Cardiac fibroblast (primary cell): Measurements from ENCODE around the gene CNIH3.

Experiments used
- DNase-seq, 2 donors: peaks; one replicate each; pipeline versions ENCODE4 v3.0.0 to v3.0.0-alpha.2; 2010; ENCODE audit warnings: low read depth in 2 of 2
- H3K4me3 ChIP-seq, 2 donors: replicated peaks in 1 of 2; 1 replicate in 1 of 2; 2 replicates in 1 of 2; pipeline ENCODE4 v1.5.1; 2011; ENCODE audit warnings: low read depth in 2 of 2, low read length in 2 of 2, mild to moderate bottlenecking in 2 of 2, moderate library complexity in 1 of 2
- TF ChIP-seq, protein P1 (sequence below): IDR thresholded peaks from one replicate; pipeline ENCODE4 v1.5.1; 2011; ENCODE audit warnings: low read depth, mild to moderate bottlenecking, low read length, inconsistent platforms

The CNIH3 gene

DNA sequence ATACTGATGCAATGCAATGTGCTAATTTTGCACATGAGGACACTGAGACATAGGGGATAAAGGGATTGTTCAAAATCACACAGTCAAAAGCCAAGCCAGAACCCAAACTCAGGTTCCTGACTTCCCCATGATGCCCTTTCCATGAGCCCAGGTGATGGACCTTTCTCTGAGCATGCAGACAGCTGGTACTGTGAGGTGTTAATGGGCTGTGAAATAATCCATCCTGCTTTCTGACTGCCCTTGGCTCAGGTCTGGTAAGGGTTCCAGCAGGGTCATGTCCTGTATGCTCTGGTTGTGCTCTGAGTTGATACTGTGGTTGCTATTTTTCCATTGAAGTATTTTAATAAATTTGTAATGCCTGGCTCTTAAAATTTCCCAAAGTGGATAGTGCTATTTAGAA, 50.0 kb downstream of the CNIH3 start:
- no peak for DNase-seq
- TF ChIP-seq, protein P1, sequence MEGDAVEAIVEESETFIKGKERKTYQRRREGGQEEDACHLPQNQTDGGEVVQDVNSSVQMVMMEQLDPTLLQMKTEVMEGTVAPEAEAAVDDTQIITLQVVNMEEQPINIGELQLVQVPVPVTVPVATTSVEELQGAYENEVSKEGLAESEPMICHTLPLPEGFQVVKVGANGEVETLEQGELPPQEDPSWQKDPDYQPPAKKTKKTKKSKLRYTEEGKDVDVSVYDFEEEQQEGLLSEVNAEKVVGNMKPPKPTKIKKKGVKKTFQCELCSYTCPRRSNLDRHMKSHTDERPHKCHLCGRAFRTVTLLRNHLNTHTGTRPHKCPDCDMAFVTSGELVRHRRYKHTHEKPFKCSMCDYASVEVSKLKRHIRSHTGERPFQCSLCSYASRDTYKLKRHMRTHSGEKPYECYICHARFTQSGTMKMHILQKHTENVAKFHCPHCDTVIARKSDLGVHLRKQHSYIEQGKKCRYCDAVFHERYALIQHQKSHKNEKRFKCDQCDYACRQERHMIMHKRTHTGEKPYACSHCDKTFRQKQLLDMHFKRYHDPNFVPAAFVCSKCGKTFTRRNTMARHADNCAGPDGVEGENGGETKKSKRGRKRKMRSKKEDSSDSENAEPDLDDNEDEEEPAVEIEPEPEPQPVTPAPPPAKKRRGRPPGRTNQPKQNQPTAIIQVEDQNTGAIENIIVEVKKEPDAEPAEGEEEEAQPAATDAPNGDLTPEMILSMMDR = no peak
- no peak overlapping the region for H3K4me3 ChIP-seq

DNA sequence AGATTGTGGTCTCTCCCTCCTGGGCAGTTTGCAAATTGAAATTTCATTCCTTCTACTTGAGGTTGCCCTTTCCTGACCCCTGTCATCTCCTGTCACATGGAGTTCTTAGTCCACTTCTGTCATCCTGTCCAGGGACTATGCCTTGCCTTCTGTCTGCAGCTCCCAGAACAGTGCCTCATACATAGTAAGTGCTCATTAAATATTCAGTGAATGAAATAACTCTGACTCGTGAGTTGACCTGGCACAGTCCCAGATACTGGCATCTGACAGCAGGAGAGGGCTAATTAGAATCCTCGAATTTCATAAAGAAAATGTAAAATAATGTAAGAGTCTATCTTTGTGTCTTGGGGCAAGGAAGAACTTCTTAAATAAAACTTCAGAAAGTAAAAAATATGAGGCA, 50.8 kb downstream of the CNIH3 start:
- TF ChIP-seq, protein P1 = no peak
- no peak overlapping the region for H3K4me3 ChIP-seq
- no peak for DNase-seq

DNA sequence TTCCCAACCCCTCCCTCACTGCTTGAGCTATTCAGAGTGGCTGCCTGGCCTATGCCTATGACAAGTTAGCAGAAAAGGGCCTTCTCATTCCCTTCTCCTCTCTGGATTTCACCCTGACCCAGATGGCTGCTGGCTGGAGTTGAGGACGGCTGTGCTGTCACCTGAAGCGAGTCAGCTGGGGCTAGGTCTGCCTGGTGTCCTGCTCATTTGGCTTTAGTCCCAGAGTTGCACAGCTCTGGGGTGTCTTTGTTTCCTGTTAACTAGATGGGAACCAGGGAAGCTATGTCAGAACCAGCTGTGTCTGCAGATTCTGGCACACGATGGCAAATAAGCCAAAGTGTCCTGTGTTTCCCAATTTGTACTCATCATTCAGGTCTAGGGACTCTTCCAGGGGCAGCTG, 52.9 kb downstream of the CNIH3 start:
- TF ChIP-seq, protein P1 = no peak
- DNase-seq = peak in 1 of 2 donors; percentile 18
- no peak overlapping the region for H3K4me3 ChIP-seq

DNA sequence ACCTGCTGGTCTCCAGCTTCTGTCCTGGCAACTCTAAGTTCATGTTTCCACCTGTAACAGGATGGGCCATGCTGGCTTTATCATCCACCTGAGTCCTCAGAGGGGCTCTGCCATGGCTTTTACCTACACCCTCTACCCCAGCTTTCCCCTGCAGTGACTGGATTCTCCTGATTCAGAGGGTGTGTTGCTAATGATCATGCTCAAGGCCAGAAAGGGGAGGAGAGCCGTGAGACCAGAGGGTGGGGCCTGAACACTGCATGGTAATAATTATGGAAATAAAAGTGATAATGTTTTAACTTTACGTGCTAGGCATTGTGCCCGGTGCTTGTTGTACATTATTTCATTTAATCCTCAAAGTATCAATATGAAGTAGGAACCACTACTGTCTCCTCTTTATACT, 53.3 kb downstream of the CNIH3 start:
- no peak overlapping the region for H3K4me3 ChIP-seq
- TF ChIP-seq, protein P1 = no peak
- DNase-seq = no peak

DNA sequence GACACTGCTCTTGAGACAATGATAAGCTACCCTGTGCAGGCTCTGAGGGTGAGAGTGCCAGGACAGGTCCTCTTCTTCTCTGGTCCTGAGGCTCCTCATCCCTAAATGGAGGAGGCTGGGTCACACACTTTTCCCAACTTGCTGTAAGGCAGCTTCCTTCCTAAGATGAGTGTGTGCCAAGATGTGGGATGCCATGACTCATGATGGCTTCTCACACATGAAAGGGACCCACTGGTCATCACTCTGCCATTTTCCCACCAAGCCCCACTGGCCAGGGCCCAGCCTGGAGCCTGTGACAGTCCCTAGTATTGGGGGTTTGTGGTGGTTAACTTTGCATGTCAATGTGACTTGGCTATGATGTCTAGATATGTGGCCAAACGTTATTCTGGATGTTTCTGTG, 54.4 kb downstream of the CNIH3 start:
- H3K4me3 ChIP-seq = no peak overlapping the region
- TF ChIP-seq, protein P1 = no peak
- DNase-seq = peak in 1 of 2 donors; percentile 27

DNA sequence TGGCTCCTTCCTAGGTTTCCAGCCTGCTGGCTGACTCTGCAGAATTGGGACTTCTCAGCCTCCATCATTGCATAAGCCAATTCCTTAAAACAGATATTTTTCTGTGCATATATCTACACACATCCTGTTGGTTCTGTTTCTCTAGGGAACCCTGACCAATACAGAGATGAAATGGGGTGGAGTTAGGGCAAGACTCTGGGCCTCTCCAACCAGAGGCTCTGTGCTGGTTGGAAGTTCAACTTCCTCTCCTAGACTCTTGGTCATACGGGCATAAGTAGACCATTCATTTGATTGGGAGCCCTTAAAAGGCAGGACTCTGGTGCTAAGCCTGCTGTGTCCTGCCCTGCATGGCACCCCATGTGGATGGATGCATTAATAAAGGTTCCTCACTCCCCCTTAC, 55.0 kb downstream of the CNIH3 start:
- DNase-seq = no peak
- TF ChIP-seq, protein P1 = no peak
- no peak overlapping the region for H3K4me3 ChIP-seq

DNA sequence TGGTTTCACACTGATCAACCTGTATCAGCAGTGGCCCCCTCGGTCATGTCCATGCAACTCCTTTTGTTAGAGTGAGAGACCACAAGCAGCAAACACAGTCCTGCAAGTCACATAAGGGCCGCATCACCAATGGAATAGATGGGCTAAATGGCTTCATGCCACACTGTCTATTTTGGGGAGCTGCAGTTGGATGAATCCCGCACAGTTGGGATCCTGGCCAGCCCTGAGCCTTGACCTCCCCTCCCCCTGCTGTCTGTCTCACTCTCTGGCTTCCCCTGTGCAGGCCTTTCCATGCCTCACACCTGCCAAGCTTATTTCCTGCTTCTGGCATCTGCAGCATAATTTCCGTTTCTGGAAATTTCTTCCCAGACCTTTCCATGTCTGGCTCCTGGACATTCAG, 57.0 kb downstream of the CNIH3 start:
- H3K4me3 ChIP-seq = no peak overlapping the region
- TF ChIP-seq, protein P1 = no peak
- no peak for DNase-seq
